Suprapubic skin (tissue), 4 donors: ENCODE measurements around the gene DRG1.

ENCODE experiments used
- EP300 ChIP-seq: sonication (generic); formaldehyde crosslinking; IDR thresholded peaks from one replicate; pipeline ENCODE4 v1.6.1; 2017; ENCODE audit warnings: antibody characterized with exemption
- POLR2AphosphoS5 ChIP-seq, 3 donors: sonication (generic); formaldehyde crosslinking; IDR thresholded peaks; one replicate each; pipeline ENCODE4 v1.6.1; 2017; ENCODE audit warnings: antibody characterized with exemption in 3 of 3
- TF ChIP-seq, protein P1 (sequence below), 2 donors: fragments of 200-600 bp in 1 of 2; fragments of 450-650 bp in 1 of 2; sonication (generic) in 1 of 2; IDR thresholded peaks; one replicate each; pipeline ENCODE4 v1.5.1; 2016 to 2019; ENCODE audit warnings: antibody characterized with exemption in 2 of 2, mild to moderate bottlenecking in 1 of 2, moderate library complexity in 1 of 2

DNA sequence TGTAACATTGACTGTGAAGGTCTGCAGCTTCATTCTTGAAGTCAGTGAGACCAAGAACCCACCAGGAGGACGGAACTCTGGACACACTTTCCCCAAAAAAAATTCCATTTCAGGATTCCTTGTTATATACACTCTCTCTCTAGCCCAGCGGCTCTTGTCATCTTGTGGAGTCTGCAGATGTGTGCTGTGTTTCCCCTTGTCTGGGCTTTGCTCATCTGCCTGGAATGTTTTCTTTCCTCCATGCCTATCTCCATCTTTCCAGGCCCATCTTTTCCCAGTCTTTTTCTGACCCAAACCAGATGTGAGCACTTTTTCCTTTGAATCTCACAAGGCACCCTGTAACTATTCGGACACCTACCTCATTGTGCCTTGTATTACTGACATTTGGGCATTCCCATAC, 5.1 kb upstream of the DRG1 start:
- TF ChIP-seq, protein P1, sequence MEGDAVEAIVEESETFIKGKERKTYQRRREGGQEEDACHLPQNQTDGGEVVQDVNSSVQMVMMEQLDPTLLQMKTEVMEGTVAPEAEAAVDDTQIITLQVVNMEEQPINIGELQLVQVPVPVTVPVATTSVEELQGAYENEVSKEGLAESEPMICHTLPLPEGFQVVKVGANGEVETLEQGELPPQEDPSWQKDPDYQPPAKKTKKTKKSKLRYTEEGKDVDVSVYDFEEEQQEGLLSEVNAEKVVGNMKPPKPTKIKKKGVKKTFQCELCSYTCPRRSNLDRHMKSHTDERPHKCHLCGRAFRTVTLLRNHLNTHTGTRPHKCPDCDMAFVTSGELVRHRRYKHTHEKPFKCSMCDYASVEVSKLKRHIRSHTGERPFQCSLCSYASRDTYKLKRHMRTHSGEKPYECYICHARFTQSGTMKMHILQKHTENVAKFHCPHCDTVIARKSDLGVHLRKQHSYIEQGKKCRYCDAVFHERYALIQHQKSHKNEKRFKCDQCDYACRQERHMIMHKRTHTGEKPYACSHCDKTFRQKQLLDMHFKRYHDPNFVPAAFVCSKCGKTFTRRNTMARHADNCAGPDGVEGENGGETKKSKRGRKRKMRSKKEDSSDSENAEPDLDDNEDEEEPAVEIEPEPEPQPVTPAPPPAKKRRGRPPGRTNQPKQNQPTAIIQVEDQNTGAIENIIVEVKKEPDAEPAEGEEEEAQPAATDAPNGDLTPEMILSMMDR (IDR thresholded peaks at IDR 0.05), result no peak
- TF ChIP-seq POLR2AphosphoS5 (IDR thresholded peaks at IDR 0.05) (no peak), EP300 (no peak)
